BLaER1 treated with 17β-estradiol and CSF1 and Interleukin-3, amounts not matched to agents 10 nM and 100 nM (cell line): ENCODE measurements around the gene PIGR.

Experiments used
- H3K27ac ChIP-seq, 11 experiments: shearing (Covaris generic); formaldehyde crosslinking; 2 replicates each; pipeline ENCODE4 v1.8.1; 2022
- H3K27me3 ChIP-seq, 11 experiments: shearing (Covaris generic); formaldehyde crosslinking; 2 replicates each; pipeline ENCODE4 v1.8.1; 2022
- H3K36me3 ChIP-seq, 11 experiments: shearing (Covaris generic); formaldehyde crosslinking; 2 replicates each; pipeline ENCODE4 v1.8.1; 2022
- H3K4me1 ChIP-seq, 10 experiments: shearing (Covaris generic); formaldehyde crosslinking; 2 replicates each; pipeline ENCODE4 v1.8.1; 2022
- H3K4me2 ChIP-seq, 11 experiments: shearing (Covaris generic); formaldehyde crosslinking; 2 replicates each; pipeline ENCODE4 v1.8.1; 2022
- H3K4me3 ChIP-seq, 10 experiments: shearing (Covaris generic); formaldehyde crosslinking; 2 replicates each; pipeline ENCODE4 v1.8.1; 2022
- H3K9ac ChIP-seq, 11 experiments: shearing (Covaris generic); formaldehyde crosslinking; 2 replicates each; pipeline ENCODE4 v1.8.1; 2022
- H3K9me3 ChIP-seq, 11 experiments: shearing (Covaris generic); formaldehyde crosslinking; replicated peaks in 1 of 11; 2 replicates each; pipeline ENCODE4 v1.8.1; 2022
- H4K20me1 ChIP-seq, 11 experiments: shearing (Covaris generic); formaldehyde crosslinking; 2 replicates each; pipeline ENCODE4 v1.8.1; 2022
- Cebpa-rat ChIP-seq, 11 experiments: shearing (Covaris generic); IDR thresholded peaks; 2 replicates each; pipeline ENCODE4 v1.8.1; 2022

The PIGR gene

DNA sequence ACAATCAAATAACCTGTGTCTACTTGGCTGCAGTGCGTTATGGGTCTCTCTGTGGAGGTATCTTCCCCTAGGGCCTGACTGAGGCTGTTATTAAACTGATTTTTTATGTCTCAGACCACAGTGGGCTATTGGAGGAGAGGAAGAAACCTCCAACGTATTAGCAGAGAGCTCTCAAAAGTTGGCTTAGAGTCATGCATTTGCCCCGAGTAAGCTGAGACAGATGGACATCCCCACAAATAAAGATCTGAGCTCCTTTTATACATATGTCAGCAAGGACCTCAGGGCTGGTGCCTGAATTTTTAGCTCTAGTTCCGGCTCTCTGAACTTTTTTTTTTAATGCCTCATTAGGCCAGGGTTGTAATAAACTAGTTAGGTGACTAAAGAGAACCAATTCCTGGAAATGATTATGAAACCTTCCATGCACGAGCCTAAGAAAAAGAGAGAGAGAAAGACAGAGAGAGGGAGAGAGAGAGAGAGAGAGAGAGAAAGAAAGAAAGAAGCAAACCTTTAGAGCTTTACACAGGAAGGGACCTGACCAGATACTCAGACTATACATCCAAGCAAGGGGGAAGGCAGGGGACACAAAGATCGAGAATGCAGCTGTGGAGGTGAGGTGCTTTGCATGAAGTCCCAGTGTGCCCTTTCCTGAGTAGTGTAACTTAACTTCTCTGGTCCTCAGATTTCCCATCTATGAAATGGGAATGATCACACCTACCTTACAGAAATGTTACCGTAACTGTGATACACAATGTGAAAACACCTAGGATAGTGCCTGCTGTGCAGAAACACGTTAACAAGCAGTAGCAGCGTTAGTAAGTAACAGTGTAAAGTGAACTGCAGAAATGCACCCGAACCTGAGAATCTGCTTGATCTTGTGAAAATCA is 8.4 kb upstream of the PIGR start:
- no peak for TF ChIP-seq Cebpa-rat (IDR thresholded peaks at IDR 0.05)
- H3K4me3 ChIP-seq = no peak overlapping the region
- no peaks in the 10 kb centered on the region for H3K27me3 ChIP-seq
- no peaks in the 10 kb centered on the region for H3K36me3 ChIP-seq
- H3K9ac ChIP-seq = no peak overlapping the region
- peak overlapping the region in 6 of 11 experiments; percentile 51 to 86 (median 75); a peak in 11 of 22 replicates for H3K4me2 ChIP-seq
- peaks cover 0 to 13% (median 4%) of the 10 kb centered on the region in 11 experiments; a peak in 7 of 22 replicates for H3K9me3 ChIP-seq
- H4K20me1 ChIP-seq = no peaks in the 10 kb centered on the region
- H3K4me1 ChIP-seq = peaks cover 33 to 76% (median 62%) of the 10 kb centered on the region in 10 experiments
- 0 out of 22 replicates have a peak overlapping the region, but pooled peaks of 1 of the 11 experiments have one; percentile 34 for H3K27ac ChIP-seq

DNA sequence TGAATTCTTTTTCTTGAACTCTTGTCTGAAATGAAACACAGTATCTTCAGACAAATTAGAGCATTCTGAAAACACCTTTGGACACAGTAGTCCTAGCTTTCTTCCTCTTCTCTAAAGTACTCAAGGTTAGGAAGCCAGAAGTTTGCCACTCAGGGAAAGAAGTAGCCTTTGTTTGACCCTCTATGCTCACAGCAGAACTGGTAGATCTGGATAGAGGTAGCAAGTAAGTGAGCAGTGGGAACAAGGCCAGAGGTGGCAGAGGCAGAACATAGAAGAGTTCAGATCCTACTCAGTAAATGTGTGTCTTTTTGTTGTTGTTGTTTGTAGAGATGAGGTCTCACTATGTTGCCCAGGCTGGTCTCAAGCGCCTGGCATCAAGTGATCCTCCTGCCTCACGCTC is 7.4 kb upstream of the PIGR start:
- Histone ChIP-seq H3K9me3 (peaks cover 0 to 14% (median 5%) of the 10 kb centered on the region in 11 experiments; a peak in 7 of 22 replicates), H3K27me3 (no peaks in the 10 kb centered on the region), H3K27ac (peak overlapping the region in 2 of 11 experiments; percentile 4 to 17; a peak in 1 of 22 replicates), H4K20me1 (no peaks in the 10 kb centered on the region), H3K9ac (no peak overlapping the region), H3K36me3 (no peaks in the 10 kb centered on the region), H3K4me1 (peaks cover 44 to 86% (median 73%) of the 10 kb centered on the region in 10 experiments), H3K4me3 (no peak overlapping the region), H3K4me2 (peak overlapping the region in 5 of 11 experiments; percentile 51 to 86 (median 76); a peak in 5 of 22 replicates)
- no peak for TF ChIP-seq Cebpa-rat (IDR thresholded peaks at IDR 0.05)

DNA sequence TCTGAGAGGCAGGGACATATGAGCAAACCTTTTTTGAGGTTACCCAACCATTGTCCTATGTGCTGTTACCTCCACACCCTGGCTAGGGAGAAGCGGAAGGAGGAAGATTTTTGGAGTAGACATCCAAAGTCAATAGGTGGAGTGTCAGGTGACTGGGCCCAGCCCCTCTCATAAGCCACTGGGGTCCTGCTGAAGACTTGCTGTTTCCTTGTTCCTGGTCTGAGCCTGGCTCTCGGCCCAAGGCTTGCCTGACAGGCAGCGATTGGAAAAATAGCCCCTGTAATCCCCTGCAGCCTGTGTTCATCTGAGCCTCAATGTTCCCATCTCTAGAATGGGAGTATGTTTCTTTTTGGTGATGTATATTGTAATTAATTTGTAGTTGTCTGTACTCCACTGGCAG is 6.9 kb upstream of the PIGR start:
- peaks cover 0 to 14% (median 5%) of the 10 kb centered on the region in 11 experiments; a peak in 7 of 22 replicates for H3K9me3 ChIP-seq
- peaks cover 49 to 91% (median 78%) of the 10 kb centered on the region in 10 experiments for H3K4me1 ChIP-seq
- H3K4me2 ChIP-seq = peak overlapping the region in 4 of 11 experiments; percentile 4 to 93 (median 82); a peak in 4 of 22 replicates
- peak overlapping the region in 1 of 11 experiments; percentile 41; a peak in 1 of 22 replicates for H3K27ac ChIP-seq
- H3K9ac ChIP-seq = no peak overlapping the region
- H3K36me3 ChIP-seq = no peaks in the 10 kb centered on the region
- H3K4me3 ChIP-seq = no peak overlapping the region
- TF ChIP-seq Cebpa-rat (IDR thresholded peaks at IDR 0.05) = no peak
- H4K20me1 ChIP-seq = no peaks in the 10 kb centered on the region
- H3K27me3 ChIP-seq = no peaks in the 10 kb centered on the region

DNA sequence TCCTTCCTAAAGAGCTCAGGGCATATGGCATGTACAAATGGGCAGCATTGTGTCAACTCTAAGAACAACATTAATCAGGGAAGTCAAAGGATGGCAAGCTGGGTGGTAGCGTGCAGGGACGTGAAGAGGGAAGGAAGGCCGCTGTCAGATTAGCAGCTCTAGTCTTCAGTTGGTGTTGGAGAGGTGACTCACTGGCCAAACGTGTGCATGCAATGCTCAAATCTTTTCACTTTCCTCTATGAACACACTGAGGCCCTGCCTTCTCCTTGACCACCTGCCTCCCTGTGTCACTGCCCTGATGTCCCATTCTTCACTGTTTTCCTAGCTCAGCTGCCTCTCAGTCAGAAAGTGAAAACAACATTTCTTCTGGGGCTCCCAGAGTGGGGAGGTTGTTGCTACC is 5.9 kb upstream of the PIGR start:
- TF ChIP-seq Cebpa-rat (IDR thresholded peaks at IDR 0.05) = no peak
- H3K9me3 ChIP-seq = peaks cover 0 to 14% (median 5%) of the 10 kb centered on the region in 11 experiments; a peak in 7 of 22 replicates
- peaks cover 54 to 100% (median 85%) of the 10 kb centered on the region in 10 experiments for H3K4me1 ChIP-seq
- H3K36me3 ChIP-seq = no peaks in the 10 kb centered on the region
- H3K4me3 ChIP-seq = no peak overlapping the region
- no peaks in the 10 kb centered on the region for H3K27me3 ChIP-seq
- peak overlapping the region in 5 of 11 experiments; percentile 2 to 43 (median 24); a peak in 5 of 22 replicates for H3K27ac ChIP-seq
- peak overlapping the region in 9 of 11 experiments; percentile 4 to 93 (median 79); a peak in 15 of 22 replicates for H3K4me2 ChIP-seq
- H3K9ac ChIP-seq = peak overlapping the region in 2 of 11 experiments; percentile 17 to 25; a peak in 1 of 22 replicates
- H4K20me1 ChIP-seq = no peaks in the 10 kb centered on the region

DNA sequence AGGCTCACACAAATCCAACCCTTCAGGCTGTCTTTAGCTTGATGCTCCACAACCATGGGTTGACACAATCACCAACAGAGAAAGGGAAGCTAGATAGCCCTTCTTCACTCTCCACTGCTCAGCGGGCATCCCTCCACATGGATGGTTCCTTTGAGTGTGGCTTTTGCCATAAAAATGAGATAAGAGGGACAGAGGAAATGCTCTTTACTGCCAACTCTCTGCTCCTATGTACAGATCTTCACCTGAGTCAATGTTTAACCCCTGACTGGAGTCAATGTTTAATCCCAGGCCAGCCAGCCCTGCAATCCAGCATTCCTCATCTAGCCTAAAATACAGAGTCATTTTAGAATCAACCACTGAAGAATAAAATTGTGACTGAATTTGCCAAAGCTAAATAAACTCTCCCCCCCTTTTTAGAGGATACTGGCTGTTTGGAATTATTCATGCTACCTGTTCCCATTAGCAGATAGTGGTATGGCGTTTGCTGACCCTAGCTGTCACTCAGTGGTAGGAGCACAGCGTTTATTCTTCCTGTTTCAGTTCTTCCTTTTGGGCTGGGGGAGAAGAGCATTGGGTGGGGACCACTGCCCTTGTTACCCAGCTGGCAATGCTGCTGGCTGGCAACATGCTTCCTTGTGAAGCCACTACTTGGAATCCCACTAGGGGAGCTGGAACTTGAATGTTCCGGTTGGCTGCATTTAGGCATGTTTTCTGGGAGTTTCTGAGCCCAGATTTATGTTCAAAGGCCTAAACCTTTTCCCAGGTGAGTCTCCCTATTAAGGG is 5.2 kb upstream of the PIGR start:
- peaks cover 0 to 14% (median 5%) of the 10 kb centered on the region in 11 experiments; a peak in 7 of 22 replicates for H3K9me3 ChIP-seq
- no peaks in the 10 kb centered on the region for H3K27me3 ChIP-seq
- H3K9ac ChIP-seq = 0 out of 22 replicates have a peak overlapping the region, but pooled peaks of 1 of the 11 experiments have one; percentile 17

DNA sequence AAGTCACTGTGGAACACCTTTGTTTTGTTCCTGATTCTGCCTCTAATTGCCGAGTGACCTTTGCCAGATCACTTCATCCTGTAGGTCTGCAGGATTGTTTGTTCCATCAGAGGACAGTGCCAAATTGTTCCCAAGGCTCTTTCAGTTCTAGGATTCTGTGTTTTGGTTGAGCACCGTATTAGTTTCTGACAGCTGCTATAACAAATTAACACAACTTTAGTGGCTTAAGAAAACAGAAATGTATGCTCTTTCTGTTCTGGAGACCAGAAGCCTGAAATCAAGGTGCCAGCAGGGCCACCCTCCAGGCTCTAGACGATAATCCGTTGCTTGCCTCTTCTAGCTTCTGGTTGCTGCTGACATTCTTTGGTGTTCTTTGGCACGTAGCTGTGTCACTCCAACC is 3.4 kb upstream of the PIGR start:
- no peaks in the 10 kb centered on the region for H3K36me3 ChIP-seq
- H3K9me3 ChIP-seq = peaks cover 0 to 14% (median 5%) of the 10 kb centered on the region in 11 experiments; a peak in 7 of 22 replicates
- no peaks in the 10 kb centered on the region for H4K20me1 ChIP-seq
- H3K9ac ChIP-seq = peak overlapping the region in 6 of 11 experiments; percentile 12 to 48 (median 26); a peak in 6 of 22 replicates
- TF ChIP-seq Cebpa-rat (IDR thresholded peaks at IDR 0.05) = no peak
- H3K4me2 ChIP-seq = peak overlapping the region; percentile 62 to 93 (median 78)
- H3K27me3 ChIP-seq = no peaks in the 10 kb centered on the region
- peaks cover 37 to 87% (median 66%) of the 10 kb centered on the region in 10 experiments for H3K4me1 ChIP-seq
- H3K4me3 ChIP-seq = peak overlapping the region in 1 of 10 experiments; percentile 16; a peak in 2 of 20 replicates
- peak overlapping the region in 10 of 11 experiments; percentile 13 to 70 (median 52); a peak in 16 of 22 replicates for H3K27ac ChIP-seq

More for the DNA sequence above, 5.2 kb upstream of the PIGR start:
- Histone ChIP-seq H3K4me3 (no peak overlapping the region), H3K4me1 (peaks cover 47 to 100% (median 83%) of the 10 kb centered on the region in 10 experiments), H4K20me1 (no peaks in the 10 kb centered on the region), H3K36me3 (no peaks in the 10 kb centered on the region), H3K27ac (peak overlapping the region in 5 of 11 experiments; percentile 2 to 43 (median 24); a peak in 5 of 22 replicates), H3K4me2 (peak overlapping the region in 10 of 11 experiments; percentile 4 to 93 (median 72); a peak in 19 of 22 replicates)
- TF ChIP-seq Cebpa-rat (IDR thresholded peaks at IDR 0.05) = no peak

DNA sequence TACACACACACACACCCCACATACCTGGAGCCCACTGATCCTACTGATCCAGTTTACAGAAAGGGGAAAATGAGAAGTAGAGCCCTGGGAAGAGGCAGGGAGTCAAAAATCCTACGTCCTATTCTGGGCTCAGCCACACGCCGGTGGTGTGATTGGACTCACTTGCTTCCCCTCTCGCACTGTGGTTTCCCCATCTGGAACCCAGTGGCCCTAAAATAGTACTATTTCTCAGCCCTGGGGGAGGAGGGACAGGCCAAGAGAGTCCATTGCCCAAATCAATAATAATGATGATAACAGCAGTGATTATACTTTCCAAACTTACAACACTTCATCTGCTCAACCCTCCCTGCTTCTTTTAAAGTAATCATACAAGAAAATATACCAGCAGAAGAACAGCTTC is 2.9 kb upstream of the PIGR start:
- Histone ChIP-seq H3K27ac (peak overlapping the region in 10 of 11 experiments; percentile 13 to 70 (median 52); a peak in 16 of 22 replicates), H3K27me3 (no peaks in the 10 kb centered on the region), H4K20me1 (no peaks in the 10 kb centered on the region), H3K9me3 (peaks cover 0 to 14% (median 5%) of the 10 kb centered on the region in 11 experiments; a peak in 7 of 22 replicates), H3K36me3 (no peaks in the 10 kb centered on the region), H3K4me2 (peak overlapping the region; percentile 62 to 93 (median 78)), H3K9ac (peak overlapping the region in 7 of 11 experiments; percentile 12 to 48 (median 18); a peak in 7 of 22 replicates), H3K4me1 (peaks cover 37 to 83% (median 64%) of the 10 kb centered on the region in 10 experiments), H3K4me3 (peak overlapping the region in 3 of 10 experiments; percentile 15 to 26 (median 16); a peak in 4 of 20 replicates)
- no peak for TF ChIP-seq Cebpa-rat (IDR thresholded peaks at IDR 0.05)

DNA sequence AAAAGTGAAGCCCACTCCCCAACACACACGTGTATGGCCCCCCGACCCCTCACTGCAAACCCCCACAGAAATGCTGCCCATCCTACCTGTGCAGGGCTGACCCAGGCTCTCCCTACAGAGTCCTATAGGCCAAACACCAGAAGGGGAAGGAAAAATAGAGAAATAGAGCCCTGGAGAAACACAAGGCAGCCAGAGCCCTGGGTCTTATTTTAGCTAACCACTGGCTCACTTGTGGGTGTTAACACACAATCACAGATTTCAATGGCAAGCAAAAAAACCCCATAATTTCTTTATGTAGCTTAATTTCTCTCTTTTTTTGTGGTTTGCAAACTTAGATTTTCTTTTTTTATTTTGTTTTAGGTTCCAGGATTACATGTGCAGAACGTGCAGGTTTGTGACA is 989 bp upstream of the PIGR start:
- no peaks in the 10 kb centered on the region for H3K27me3 ChIP-seq
- H4K20me1 ChIP-seq = no peaks in the 10 kb centered on the region
- no peaks in the 10 kb centered on the region for H3K36me3 ChIP-seq
- TF ChIP-seq Cebpa-rat (IDR thresholded peaks at IDR 0.05) = no peak
- H3K9me3 ChIP-seq = peaks cover 0 to 14% (median 5%) of the 10 kb centered on the region in 11 experiments; a peak in 7 of 22 replicates
- no peak overlapping the region for H3K9ac ChIP-seq
- peak overlapping the region in 2 of 11 experiments; percentile 19 to 22; a peak in 1 of 22 replicates for H3K27ac ChIP-seq
- peaks cover 37 to 64% (median 57%) of the 10 kb centered on the region in 10 experiments for H3K4me1 ChIP-seq
- peak overlapping the region; percentile 3 to 93 (median 78); a peak in 14 of 22 replicates for H3K4me2 ChIP-seq
- no peak overlapping the region for H3K4me3 ChIP-seq
